ENCODE data around the gene SUCLG2.

Gene SUCLG2

DNA sequence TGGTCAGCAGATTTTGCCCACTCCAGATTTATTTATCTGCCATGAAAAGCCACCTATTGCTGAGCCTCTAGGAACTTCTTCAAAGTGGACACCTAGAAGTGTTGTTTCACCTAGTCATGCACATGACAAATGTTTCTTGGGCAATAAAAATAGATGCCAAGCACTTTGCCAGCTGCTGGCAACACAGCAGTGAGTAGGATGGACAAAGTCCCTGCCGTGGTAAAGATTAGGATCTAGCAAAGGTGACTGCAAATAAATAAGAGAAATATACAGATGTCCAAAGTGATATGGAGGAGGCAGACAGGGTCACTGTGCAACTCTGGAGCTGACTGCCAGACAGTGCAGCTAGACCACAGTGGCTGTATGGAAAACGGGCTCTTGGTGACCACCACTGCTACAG lies 137.9 kb downstream of the SUCLG2 start:
- peaks cover 0 to 2% of the 10 kb centered on the region in 2 donors for H3K36me3 ChIP-seq (ENCODE audit: control insufficient read depth in 2 of 2, insufficient read depth in 2 of 2, low read length in 2 of 2)
- H3K4me1 ChIP-seq (ENCODE audit: control insufficient read depth, insufficient read depth, low read length), result no peaks in the 10 kb centered on the region
- no peak overlapping the region for H3K27ac ChIP-seq (ENCODE audit: low read length)
- H3K4me3 ChIP-seq (ENCODE audit: low read length in 2 of 2), result no peak overlapping the region
- H3K9ac ChIP-seq (ENCODE audit: low read length in 2 of 2), result no peak overlapping the region
- H3K9me3 ChIP-seq (ENCODE audit: control insufficient read depth in 2 of 2, low read length in 2 of 2), result no peaks in the 10 kb centered on the region
- no peaks in the 10 kb centered on the region for H3K27me3 ChIP-seq (ENCODE audit: control insufficient read depth in 1 of 2, insufficient read depth in 2 of 2, low read length in 2 of 2)

GRCh38 chr3:67515778-67516177 lies 138.6 kb downstream of the SUCLG2 start:
- Histone ChIP-seq H3K4me1 (ENCODE audit: control insufficient read depth, insufficient read depth, low read length) (no peaks in the 10 kb centered on the region), H3K36me3 (ENCODE audit: control insufficient read depth in 2 of 2, insufficient read depth in 2 of 2, low read length in 2 of 2) (peaks cover 0 to 2% of the 10 kb centered on the region in 2 donors), H3K27ac (ENCODE audit: low read length) (no peak overlapping the region), H3K9me3 (ENCODE audit: control insufficient read depth in 2 of 2, low read length in 2 of 2) (no peaks in the 10 kb centered on the region), H3K27me3 (ENCODE audit: control insufficient read depth in 1 of 2, insufficient read depth in 2 of 2, low read length in 2 of 2) (no peaks in the 10 kb centered on the region), H3K4me3 (ENCODE audit: low read length in 2 of 2) (no peak overlapping the region), H3K9ac (ENCODE audit: low read length in 2 of 2) (no peak overlapping the region)

GRCh38 chr3:67509471-67510075 lies 144.8 kb downstream of the SUCLG2 start:
- Histone ChIP-seq H3K4me3 (ENCODE audit: low read length in 2 of 2) (no peak overlapping the region), H3K27me3 (ENCODE audit: control insufficient read depth in 1 of 2, insufficient read depth in 2 of 2, low read length in 2 of 2) (no peaks in the 10 kb centered on the region), H3K36me3 (ENCODE audit: control insufficient read depth in 2 of 2, insufficient read depth in 2 of 2, low read length in 2 of 2) (peaks cover 0 to 6% of the 10 kb centered on the region in 2 donors), H3K4me1 (ENCODE audit: control insufficient read depth, insufficient read depth, low read length) (no peaks in the 10 kb centered on the region), H3K9ac (ENCODE audit: low read length in 2 of 2) (no peak overlapping the region), H3K9me3 (ENCODE audit: control insufficient read depth in 2 of 2, low read length in 2 of 2) (no peaks in the 10 kb centered on the region), H3K27ac (ENCODE audit: low read length) (no peak overlapping the region)

DNA sequence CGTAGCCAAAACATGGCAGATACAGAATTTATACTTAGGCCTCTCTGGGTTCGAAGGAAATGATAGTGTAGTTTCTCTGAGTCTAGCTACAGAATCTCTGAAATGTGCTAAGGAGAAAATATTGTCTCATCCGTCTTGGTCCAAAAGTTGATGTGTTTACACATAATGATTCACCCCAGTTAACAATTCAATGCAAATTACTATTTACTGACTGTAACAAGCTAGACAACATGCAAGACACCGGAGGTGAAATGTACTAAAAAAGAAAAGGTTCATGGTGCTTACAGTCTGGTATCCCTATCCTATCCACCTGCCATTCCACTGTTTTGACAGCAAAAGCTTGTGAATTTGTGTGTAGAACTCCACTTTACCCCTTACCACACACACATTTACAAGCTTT lies 146.8 kb downstream of the SUCLG2 start:
- no peak overlapping the region for H3K9ac ChIP-seq (ENCODE audit: low read length in 2 of 2)
- H3K4me3 ChIP-seq (ENCODE audit: low read length in 2 of 2), result no peak overlapping the region
- no peaks in the 10 kb centered on the region for H3K27me3 ChIP-seq (ENCODE audit: control insufficient read depth in 1 of 2, insufficient read depth in 2 of 2, low read length in 2 of 2)
- no peak overlapping the region for H3K27ac ChIP-seq (ENCODE audit: low read length)
- peaks cover 0 to 6% of the 10 kb centered on the region in 2 donors for H3K36me3 ChIP-seq (ENCODE audit: control insufficient read depth in 2 of 2, insufficient read depth in 2 of 2, low read length in 2 of 2)
- no peaks in the 10 kb centered on the region for H3K9me3 ChIP-seq (ENCODE audit: control insufficient read depth in 2 of 2, low read length in 2 of 2)
- no peaks in the 10 kb centered on the region for H3K4me1 ChIP-seq (ENCODE audit: control insufficient read depth, insufficient read depth, low read length)

- Histone ChIP-seq H3K9ac (ENCODE audit: low read length in 2 of 2) (no peak overlapping the region), H3K9me3 (ENCODE audit: control insufficient read depth in 2 of 2, low read length in 2 of 2) (no peaks in the 10 kb centered on the region), H3K27ac (ENCODE audit: low read length) (no peak overlapping the region), H3K36me3 (ENCODE audit: control insufficient read depth in 2 of 2, insufficient read depth in 2 of 2, low read length in 2 of 2) (peaks cover 0 to 4% of the 10 kb centered on the region in 2 donors), H3K4me3 (ENCODE audit: low read length in 2 of 2) (no peak overlapping the region), H3K4me1 (ENCODE audit: control insufficient read depth, insufficient read depth, low read length) (no peaks in the 10 kb centered on the region), H3K27me3 (ENCODE audit: control insufficient read depth in 1 of 2, insufficient read depth in 2 of 2, low read length in 2 of 2) (no peaks in the 10 kb centered on the region)
Measured at GRCh38 chr3:67500709-67501108, 153.7 kb downstream of the SUCLG2 start.

DNA sequence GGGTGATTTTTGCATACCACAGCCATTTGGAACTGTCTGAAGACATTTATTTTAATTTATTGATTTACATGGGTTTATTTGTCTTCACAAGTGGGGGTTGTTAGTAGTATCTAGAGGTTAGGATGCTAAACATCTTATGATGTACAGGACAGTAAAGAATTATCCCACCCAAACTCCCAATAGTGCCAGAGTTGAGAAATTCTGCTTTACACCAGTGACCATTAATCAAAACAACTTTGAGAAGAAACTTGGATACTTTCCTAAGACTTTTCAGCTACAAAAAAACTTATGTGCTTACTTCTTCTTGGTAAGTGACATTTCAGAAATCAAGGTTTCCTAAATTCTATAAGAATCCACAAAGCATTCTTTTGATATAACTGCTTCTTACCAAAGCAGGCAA lies 156.7 kb downstream of the SUCLG2 start:
- Histone ChIP-seq H3K9ac (ENCODE audit: low read length in 2 of 2) (no peak overlapping the region), H3K4me3 (ENCODE audit: low read length in 2 of 2) (no peak overlapping the region), H3K9me3 (ENCODE audit: control insufficient read depth in 2 of 2, low read length in 2 of 2) (no peaks in the 10 kb centered on the region), H3K27me3 (ENCODE audit: control insufficient read depth in 1 of 2, insufficient read depth in 2 of 2, low read length in 2 of 2) (no peaks in the 10 kb centered on the region), H3K36me3 (ENCODE audit: control insufficient read depth in 2 of 2, insufficient read depth in 2 of 2, low read length in 2 of 2) (peaks cover 0 to 4% of the 10 kb centered on the region in 2 donors), H3K4me1 (ENCODE audit: control insufficient read depth, insufficient read depth, low read length) (no peaks in the 10 kb centered on the region), H3K27ac (ENCODE audit: low read length) (no peak overlapping the region)

DNA sequence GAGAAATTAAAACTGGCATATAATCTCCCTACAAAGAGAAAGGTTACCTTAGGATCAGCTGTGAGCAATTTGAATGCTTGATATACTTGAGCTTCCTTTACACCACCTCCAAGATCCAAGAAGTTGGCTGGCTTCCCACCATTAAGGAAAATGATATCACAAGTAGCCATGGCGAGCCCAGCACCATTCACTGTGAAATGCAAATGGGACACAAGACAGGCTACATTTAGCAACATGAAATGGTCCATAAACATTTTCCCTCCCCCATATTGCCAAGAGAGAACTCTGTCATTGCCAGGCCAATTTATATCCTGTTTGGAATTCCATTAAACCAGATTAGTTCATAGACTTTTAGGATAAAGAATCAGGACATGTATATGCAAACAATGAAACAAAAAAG lies 158.7 kb downstream of the SUCLG2 start:
- Histone ChIP-seq H3K9me3 (ENCODE audit: control insufficient read depth in 2 of 2, low read length in 2 of 2) (no peaks in the 10 kb centered on the region), H3K9ac (ENCODE audit: low read length in 2 of 2) (no peak overlapping the region), H3K27me3 (ENCODE audit: control insufficient read depth in 1 of 2, insufficient read depth in 2 of 2, low read length in 2 of 2) (no peaks in the 10 kb centered on the region)

GRCh38 chr3:67493808-67494207 lies 160.6 kb downstream of the SUCLG2 start:
- Histone ChIP-seq H3K4me1 (ENCODE audit: control insufficient read depth, insufficient read depth, low read length) (no peaks in the 10 kb centered on the region), H3K36me3 (ENCODE audit: control insufficient read depth in 2 of 2, insufficient read depth in 2 of 2, low read length in 2 of 2) (peaks cover 0 to 4% of the 10 kb centered on the region in 2 donors), H3K9ac (ENCODE audit: low read length in 2 of 2) (no peak overlapping the region), H3K4me3 (ENCODE audit: low read length in 2 of 2) (no peak overlapping the region), H3K27me3 (ENCODE audit: control insufficient read depth in 1 of 2, insufficient read depth in 2 of 2, low read length in 2 of 2) (no peaks in the 10 kb centered on the region), H3K27ac (ENCODE audit: low read length) (no peak overlapping the region), H3K9me3 (ENCODE audit: control insufficient read depth in 2 of 2, low read length in 2 of 2) (no peaks in the 10 kb centered on the region)

More for the DNA sequence above, 158.7 kb downstream of the SUCLG2 start:
- no peaks in the 10 kb centered on the region for H3K4me1 ChIP-seq (ENCODE audit: control insufficient read depth, insufficient read depth, low read length)
- H3K36me3 ChIP-seq (ENCODE audit: control insufficient read depth in 2 of 2, insufficient read depth in 2 of 2, low read length in 2 of 2), result peaks cover 0 to 4% of the 10 kb centered on the region in 2 donors
- no peak overlapping the region for H3K27ac ChIP-seq (ENCODE audit: low read length)
- no peak overlapping the region for H3K4me3 ChIP-seq (ENCODE audit: low read length in 2 of 2)

GRCh38 chr3:67490658-67491057 lies 163.8 kb downstream of the SUCLG2 start:
- H3K9me3 ChIP-seq (ENCODE audit: control insufficient read depth in 2 of 2, low read length in 2 of 2), result no peaks in the 10 kb centered on the region
- no peak overlapping the region for H3K4me3 ChIP-seq (ENCODE audit: low read length in 2 of 2)
- no peak overlapping the region for H3K27ac ChIP-seq (ENCODE audit: low read length)
- no peak overlapping the region for H3K9ac ChIP-seq (ENCODE audit: low read length in 2 of 2)
- no peaks in the 10 kb centered on the region for H3K36me3 ChIP-seq (ENCODE audit: control insufficient read depth in 2 of 2, insufficient read depth in 2 of 2, low read length in 2 of 2)
- no peaks in the 10 kb centered on the region for H3K27me3 ChIP-seq (ENCODE audit: control insufficient read depth in 1 of 2, insufficient read depth in 2 of 2, low read length in 2 of 2)
- no peaks in the 10 kb centered on the region for H3K4me1 ChIP-seq (ENCODE audit: control insufficient read depth, insufficient read depth, low read length)

DNA sequence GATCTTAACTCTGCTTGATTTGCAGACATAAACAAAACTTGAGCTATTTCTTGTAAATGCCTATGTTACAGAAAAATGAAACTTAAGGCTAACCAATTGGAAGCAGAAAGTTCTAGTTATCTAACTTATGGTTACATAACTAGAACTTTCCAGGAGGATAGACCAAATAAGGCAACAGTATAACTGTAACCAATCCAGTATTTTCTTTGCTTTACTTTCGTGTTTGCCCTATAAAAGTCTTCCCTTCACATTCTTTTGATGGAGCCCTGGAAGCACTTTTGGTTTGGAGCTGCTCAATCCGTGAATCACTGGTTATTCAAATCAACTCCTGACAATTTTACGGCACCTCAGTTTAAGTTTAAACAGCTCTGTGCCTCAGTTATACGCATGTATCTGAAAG lies 164.6 kb downstream of the SUCLG2 start:
- no peaks in the 10 kb centered on the region for H3K36me3 ChIP-seq (ENCODE audit: control insufficient read depth in 2 of 2, insufficient read depth in 2 of 2, low read length in 2 of 2)
- H3K9me3 ChIP-seq (ENCODE audit: control insufficient read depth in 2 of 2, low read length in 2 of 2), result no peaks in the 10 kb centered on the region
- no peak overlapping the region for H3K27ac ChIP-seq (ENCODE audit: low read length)
- H3K4me1 ChIP-seq (ENCODE audit: control insufficient read depth, insufficient read depth, low read length), result no peaks in the 10 kb centered on the region
- H3K9ac ChIP-seq (ENCODE audit: low read length in 2 of 2), result no peak overlapping the region
- no peak overlapping the region for H3K4me3 ChIP-seq (ENCODE audit: low read length in 2 of 2)
- H3K27me3 ChIP-seq (ENCODE audit: control insufficient read depth in 1 of 2, insufficient read depth in 2 of 2, low read length in 2 of 2), result no peaks in the 10 kb centered on the region

- H3K4me3 ChIP-seq (ENCODE audit: low read length in 2 of 2), result no peak overlapping the region
- no peaks in the 10 kb centered on the region for H3K36me3 ChIP-seq (ENCODE audit: control insufficient read depth in 2 of 2, insufficient read depth in 2 of 2, low read length in 2 of 2)
Measured at GRCh38 chr3:67487564-67488114, 166.8 kb downstream of the SUCLG2 start.

More at GRCh38 chr3:67487564-67488114, 166.8 kb downstream of the SUCLG2 start:
- no peaks in the 10 kb centered on the region for H3K4me1 ChIP-seq (ENCODE audit: control insufficient read depth, insufficient read depth, low read length)
- no peak overlapping the region for H3K9ac ChIP-seq (ENCODE audit: low read length in 2 of 2)
- H3K27me3 ChIP-seq (ENCODE audit: control insufficient read depth in 1 of 2, insufficient read depth in 2 of 2, low read length in 2 of 2), result no peaks in the 10 kb centered on the region
- no peaks in the 10 kb centered on the region for H3K9me3 ChIP-seq (ENCODE audit: control insufficient read depth in 2 of 2, low read length in 2 of 2)
- H3K27ac ChIP-seq (ENCODE audit: low read length), result no peak overlapping the region
